ENCODE results near the gene LMAN1L. TPM values are rescaled to one million over a fixed set of nuclear protein-coding genes. Genes with fewer than 3 reads are reported as not detected.

Gene LMAN1L
- total and polyA plus RNA-seq, 4 donors, result 0.08 TPM; not detected in 3

DNA sequence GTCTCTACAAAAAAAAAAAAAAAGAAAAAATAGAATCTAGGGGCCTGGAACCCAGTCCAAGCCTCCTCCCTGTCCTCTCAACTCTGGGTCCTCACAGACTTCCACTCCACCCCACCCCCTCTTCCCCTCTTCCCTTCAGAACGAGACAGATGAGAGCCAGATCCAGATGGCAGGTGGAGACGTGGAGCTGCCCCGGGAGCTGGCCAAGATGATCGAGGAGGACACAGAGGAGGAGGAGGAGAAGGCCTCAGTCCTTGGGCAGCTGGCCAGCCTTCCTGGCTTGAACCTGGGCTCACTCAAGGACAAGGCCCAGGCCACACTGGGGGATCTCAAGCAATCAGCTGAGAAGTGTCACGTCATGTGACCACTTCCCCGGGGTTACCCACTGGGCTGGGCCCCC, 17.4 kb downstream of the LMAN1L start:
- 80% methylated on average over 6 of the region's 6 CpGs for WGBS
- Histone ChIP-seq H3K27ac (ENCODE audit: low read depth in 1 of 2, low read length in 2 of 2) (no peak overlapping the region), H3K27me3 (ENCODE audit: control insufficient read depth in 4 of 4, insufficient read depth in 4 of 4, low read length in 3 of 4) (peaks cover 0 to 3% (median 1%) of the 10 kb centered on the region in 4 donors), H3K4me1 (ENCODE audit: control insufficient read depth in 4 of 4, insufficient read depth in 4 of 4, low read length in 3 of 4) (peaks cover 0 to 1% (median 0%) of the 10 kb centered on the region in 4 donors), H3K9me3 (ENCODE audit: control insufficient read depth in 4 of 4, low read length in 3 of 4) (no peaks in the 10 kb centered on the region), H3K36me3 (ENCODE audit: control insufficient read depth in 4 of 4, insufficient read depth in 3 of 4, low read depth in 1 of 4, low read length in 3 of 4) (no peaks in the 10 kb centered on the region), H3K4me3 (ENCODE audit: low read depth in 1 of 3, low read length in 3 of 3) (no peak overlapping the region), H3K9ac (ENCODE audit: low read depth in 1 of 2, low read length in 2 of 2) (no peak overlapping the region)
- no peak for TF ChIP-seq HNF4A (conservative IDR thresholded peaks at IDR 0.05)
- TF ChIP-seq, protein P1, sequence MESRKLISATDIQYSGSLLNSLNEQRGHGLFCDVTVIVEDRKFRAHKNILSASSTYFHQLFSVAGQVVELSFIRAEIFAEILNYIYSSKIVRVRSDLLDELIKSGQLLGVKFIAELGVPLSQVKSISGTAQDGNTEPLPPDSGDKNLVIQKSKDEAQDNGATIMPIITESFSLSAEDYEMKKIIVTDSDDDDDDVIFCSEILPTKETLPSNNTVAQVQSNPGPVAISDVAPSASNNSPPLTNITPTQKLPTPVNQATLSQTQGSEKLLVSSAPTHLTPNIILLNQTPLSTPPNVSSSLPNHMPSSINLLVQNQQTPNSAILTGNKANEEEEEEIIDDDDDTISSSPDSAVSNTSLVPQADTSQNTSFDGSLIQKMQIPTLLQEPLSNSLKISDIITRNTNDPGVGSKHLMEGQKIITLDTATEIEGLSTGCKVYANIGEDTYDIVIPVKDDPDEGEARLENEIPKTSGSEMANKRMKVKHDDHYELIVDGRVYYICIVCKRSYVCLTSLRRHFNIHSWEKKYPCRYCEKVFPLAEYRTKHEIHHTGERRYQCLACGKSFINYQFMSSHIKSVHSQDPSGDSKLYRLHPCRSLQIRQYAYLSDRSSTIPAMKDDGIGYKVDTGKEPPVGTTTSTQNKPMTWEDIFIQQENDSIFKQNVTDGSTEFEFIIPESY (IDR thresholded peaks at IDR 0.05), result no peak
- TF ChIP-seq FOXA2 (IDR thresholded peaks at IDR 0.05), result no peak
- no peak for TF ChIP-seq RAD21 (IDR thresholded peaks at IDR 0.05)
- TF ChIP-seq TAF1 (conservative IDR thresholded peaks at IDR 0.05), result no peak
- TF ChIP-seq YY1 (IDR thresholded peaks at IDR 0.05), result no peak
- TF ChIP-seq, protein P2, sequence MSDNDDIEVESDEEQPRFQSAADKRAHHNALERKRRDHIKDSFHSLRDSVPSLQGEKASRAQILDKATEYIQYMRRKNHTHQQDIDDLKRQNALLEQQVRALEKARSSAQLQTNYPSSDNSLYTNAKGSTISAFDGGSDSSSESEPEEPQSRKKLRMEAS (IDR thresholded peaks at IDR 0.05), result no peak
- TF ChIP-seq NR2F2 (IDR thresholded peaks at IDR 0.05), result no peak
- no peak for TF ChIP-seq JUND (IDR thresholded peaks at IDR 0.05)
- TF ChIP-seq, protein P3, sequence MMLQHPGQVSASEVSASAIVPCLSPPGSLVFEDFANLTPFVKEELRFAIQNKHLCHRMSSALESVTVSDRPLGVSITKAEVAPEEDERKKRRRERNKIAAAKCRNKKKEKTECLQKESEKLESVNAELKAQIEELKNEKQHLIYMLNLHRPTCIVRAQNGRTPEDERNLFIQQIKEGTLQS (IDR thresholded peaks at IDR 0.05), result no peak
- TF ChIP-seq GABPA (IDR thresholded peaks at IDR 0.05 in 1 of 2, conservative IDR thresholded peaks at IDR 0.05 in 1 of 2), result no peak
- TF ChIP-seq RXRA (IDR thresholded peaks at IDR 0.05), result no peak
- TF ChIP-seq SP1 (IDR thresholded peaks at IDR 0.05), result no peak
- TF ChIP-seq EGR1 (IDR thresholded peaks at IDR 0.05; ENCODE audit: low read depth in 2 of 2), result no peak
- TF ChIP-seq, protein P4, sequence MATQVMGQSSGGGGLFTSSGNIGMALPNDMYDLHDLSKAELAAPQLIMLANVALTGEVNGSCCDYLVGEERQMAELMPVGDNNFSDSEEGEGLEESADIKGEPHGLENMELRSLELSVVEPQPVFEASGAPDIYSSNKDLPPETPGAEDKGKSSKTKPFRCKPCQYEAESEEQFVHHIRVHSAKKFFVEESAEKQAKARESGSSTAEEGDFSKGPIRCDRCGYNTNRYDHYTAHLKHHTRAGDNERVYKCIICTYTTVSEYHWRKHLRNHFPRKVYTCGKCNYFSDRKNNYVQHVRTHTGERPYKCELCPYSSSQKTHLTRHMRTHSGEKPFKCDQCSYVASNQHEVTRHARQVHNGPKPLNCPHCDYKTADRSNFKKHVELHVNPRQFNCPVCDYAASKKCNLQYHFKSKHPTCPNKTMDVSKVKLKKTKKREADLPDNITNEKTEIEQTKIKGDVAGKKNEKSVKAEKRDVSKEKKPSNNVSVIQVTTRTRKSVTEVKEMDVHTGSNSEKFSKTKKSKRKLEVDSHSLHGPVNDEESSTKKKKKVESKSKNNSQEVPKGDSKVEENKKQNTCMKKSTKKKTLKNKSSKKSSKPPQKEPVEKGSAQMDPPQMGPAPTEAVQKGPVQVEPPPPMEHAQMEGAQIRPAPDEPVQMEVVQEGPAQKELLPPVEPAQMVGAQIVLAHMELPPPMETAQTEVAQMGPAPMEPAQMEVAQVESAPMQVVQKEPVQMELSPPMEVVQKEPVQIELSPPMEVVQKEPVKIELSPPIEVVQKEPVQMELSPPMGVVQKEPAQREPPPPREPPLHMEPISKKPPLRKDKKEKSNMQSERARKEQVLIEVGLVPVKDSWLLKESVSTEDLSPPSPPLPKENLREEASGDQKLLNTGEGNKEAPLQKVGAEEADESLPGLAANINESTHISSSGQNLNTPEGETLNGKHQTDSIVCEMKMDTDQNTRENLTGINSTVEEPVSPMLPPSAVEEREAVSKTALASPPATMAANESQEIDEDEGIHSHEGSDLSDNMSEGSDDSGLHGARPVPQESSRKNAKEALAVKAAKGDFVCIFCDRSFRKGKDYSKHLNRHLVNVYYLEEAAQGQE (IDR thresholded peaks at IDR 0.05), result no peak
- TF ChIP-seq, protein P5, sequence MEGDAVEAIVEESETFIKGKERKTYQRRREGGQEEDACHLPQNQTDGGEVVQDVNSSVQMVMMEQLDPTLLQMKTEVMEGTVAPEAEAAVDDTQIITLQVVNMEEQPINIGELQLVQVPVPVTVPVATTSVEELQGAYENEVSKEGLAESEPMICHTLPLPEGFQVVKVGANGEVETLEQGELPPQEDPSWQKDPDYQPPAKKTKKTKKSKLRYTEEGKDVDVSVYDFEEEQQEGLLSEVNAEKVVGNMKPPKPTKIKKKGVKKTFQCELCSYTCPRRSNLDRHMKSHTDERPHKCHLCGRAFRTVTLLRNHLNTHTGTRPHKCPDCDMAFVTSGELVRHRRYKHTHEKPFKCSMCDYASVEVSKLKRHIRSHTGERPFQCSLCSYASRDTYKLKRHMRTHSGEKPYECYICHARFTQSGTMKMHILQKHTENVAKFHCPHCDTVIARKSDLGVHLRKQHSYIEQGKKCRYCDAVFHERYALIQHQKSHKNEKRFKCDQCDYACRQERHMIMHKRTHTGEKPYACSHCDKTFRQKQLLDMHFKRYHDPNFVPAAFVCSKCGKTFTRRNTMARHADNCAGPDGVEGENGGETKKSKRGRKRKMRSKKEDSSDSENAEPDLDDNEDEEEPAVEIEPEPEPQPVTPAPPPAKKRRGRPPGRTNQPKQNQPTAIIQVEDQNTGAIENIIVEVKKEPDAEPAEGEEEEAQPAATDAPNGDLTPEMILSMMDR (IDR thresholded peaks at IDR 0.05; ENCODE audit: low read depth, low read length, missing input control), result no peak
- TF ChIP-seq HNF4G (IDR thresholded peaks at IDR 0.05), result no peak
- no peak for TF ChIP-seq FOXA1 (IDR thresholded peaks at IDR 0.05)
- no peak for DNase-seq (ENCODE audit: low spot score)
